ENCODE measurements around the gene MALL.

DNA sequence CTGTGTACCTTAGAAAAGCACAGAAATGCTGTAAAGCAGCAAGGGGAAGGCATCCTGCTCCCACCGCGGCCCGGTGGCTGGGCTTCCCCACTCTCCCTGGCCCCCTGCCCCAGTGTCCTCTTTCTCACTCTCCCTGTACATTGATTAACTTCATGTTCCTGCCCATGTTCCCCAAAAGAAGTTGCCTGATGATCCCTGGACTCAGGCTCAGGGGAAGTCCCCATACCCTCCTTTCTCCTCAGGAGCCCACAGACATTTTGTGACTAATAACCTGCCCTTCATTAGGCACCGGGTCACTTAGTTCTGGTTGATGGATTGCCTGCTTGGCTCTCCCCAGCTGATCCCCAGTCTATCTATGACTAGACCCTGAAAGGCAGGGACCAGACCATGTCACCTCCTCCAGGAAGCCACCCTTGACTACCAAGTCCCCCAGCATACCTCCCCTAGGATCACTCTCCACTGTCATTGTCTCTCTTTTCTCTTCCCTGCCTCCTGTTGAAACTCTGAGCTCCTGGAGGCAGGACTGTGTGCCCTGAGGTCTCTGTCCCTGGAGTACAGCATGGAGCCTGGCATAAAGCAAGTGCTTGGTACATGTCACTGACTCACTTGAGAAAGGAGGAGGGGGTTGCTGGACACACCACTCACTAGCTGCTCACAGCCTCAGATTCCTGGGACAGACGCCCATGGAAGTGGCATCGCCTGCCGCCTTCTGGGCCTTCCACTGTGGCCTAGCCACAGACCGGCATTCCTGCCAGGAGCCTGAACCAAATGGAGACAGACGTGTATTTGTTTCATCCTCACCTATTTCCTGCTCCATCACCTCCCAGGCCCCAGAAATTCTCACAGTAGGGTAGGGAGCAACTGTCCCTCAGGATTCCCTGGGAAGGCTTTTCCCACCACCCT, 13.5 kb downstream of the MALL start:
- no peak for TF ChIP-seq CTCF (IDR thresholded peaks at IDR 0.05; ENCODE audit: low read depth, low read length)
- no peak for TF ChIP-seq EZH2phosphoT487 (IDR thresholded peaks at IDR 0.05; ENCODE audit: low read depth)

All from OCI-LY3 (cell line).